ENCODE results near the gene FAM193A. TPM values are rescaled to one million over a fixed set of nuclear protein-coding genes. Genes with fewer than 3 reads are reported as not detected.

Gene FAM193A
- total RNA-seq: 42.3 TPM

GRCh38 chr4:2536193-2537010 lies at the start of gene FAM193A:
Gene FAM193A, plus strand, starts transcription at chr4:2536647. Its CDS starts 269 bp downstream, at chr4:2536916.

GRCh38 chr4:2755821-2756690 lies 219.6 kb downstream of the FAM193A start, which contains the start of gene TNIP2:
Gene TNIP2, minus strand, starts transcription at chr4:2756336. Its CDS starts 47 bp downstream, at chr4:2756289.

Small RNA genes within 50 kb of the gene (small RNA-seq; reads per million reads assigned to genes)
- not detected for gene CR545473.1 (ENCODE audit: low replicate concordance)
- gene RF00019 (ENCODE audit: low replicate concordance): not detected

Other genes starting within 250 kb of the FAM193A start
- 7.8 TPM for gene ZFYVE28, start 118.0 kb upstream of the FAM193A start, total RNA-seq
- not detected for gene CFAP99, start 117.7 kb upstream of the FAM193A start, total RNA-seq
- gene RNF4, start 67.5 kb upstream of the FAM193A start, total RNA-seq: 47.6 TPM
- gene TNIP2, start 219.7 kb downstream of the FAM193A start, total RNA-seq: 6.9 TPM

Data from parietal lobe (tissue), 2 donors.